GM12892 (cell line): ENCODE data around the gene CDKL4.

Source experiments
- POLR2A ChIP-seq: IDR thresholded peaks from 2 replicates; pipeline ENCODE4 v1.6.1; 2011; ENCODE audit warnings: low read depth, low read length, control low read depth
- POLR2AphosphoS5 ChIP-seq: IDR thresholded peaks from 2 replicates; pipeline ENCODE4 v1.6.1; 2011; ENCODE audit warnings: low read depth, low read length, control low read depth
- TAF1 ChIP-seq: IDR thresholded peaks from 2 replicates; pipeline ENCODE4 v1.6.1; 2011; ENCODE audit warnings: low read depth, mild to moderate bottlenecking, control low read depth, low read length, borderline replicate concordance

DNA sequence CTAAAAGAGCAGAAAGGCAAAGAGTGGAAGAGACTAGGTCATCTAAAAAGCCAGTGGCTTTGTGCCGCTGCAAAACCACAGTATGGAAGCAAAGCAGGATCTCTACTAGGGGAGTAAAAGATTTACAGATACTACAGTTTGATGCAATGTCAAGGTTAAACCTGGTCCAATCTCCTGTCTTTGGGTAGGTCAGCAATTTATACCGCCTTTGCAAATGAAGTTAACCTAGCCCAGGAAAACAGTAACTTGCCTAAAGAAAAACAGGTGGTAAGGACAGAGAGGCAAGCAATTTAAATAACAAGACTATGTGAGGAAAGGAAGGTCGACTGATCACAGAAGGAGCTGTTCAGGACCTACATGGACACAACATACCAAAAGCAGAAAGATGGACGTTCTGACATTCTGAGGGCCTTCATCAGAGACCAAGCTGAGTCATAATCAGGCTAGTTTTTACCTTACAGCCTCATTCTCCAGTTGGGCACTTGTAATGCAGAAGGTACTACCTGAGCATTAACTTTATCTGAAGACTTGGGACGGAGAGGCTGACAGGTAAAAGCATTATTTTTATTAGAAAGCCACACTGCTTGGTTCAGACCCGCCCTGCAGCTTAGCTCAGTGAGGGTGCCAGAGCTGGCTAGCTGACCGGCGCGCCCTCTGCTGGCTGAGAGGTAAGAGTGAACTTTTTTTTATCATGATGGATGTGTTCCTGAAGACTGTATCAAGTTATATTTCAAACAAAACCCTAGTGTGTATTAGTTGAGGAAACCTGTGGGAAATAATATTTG is 15.9 kb downstream of the CDKL4 start:
- TF ChIP-seq POLR2A = no peak
- TF ChIP-seq POLR2AphosphoS5 = no peak
- no peak for TF ChIP-seq TAF1
